Kidney (tissue), 14 donors: ENCODE results near the gene PCDH9. TPM values are rescaled to one million over a fixed set of nuclear protein-coding genes. Genes with fewer than 3 reads are reported as not detected.

Experiments
- DNase-seq, 5 donors: peaks; one replicate each; pipeline ENCODE4 v3.0.0-alpha.2; 2013 to 2020
- FAIRE-seq: peaks from 2 replicates; lab custom pipeline; 2012; peaks lifted over from hg19 to GRCh38; lab: Jason Lieb, UNC
- H3K27ac ChIP-seq, 2 donors: one replicate each; pipeline ENCODE4 v1.7.0; 2013; ENCODE audit warnings: low read depth in 2 of 2, low read length in 2 of 2, inconsistent platforms in 1 of 2
- H3K27me3 ChIP-seq: one replicate; pipeline ENCODE4 v1.7.1; 2013; ENCODE audit warnings: low read length, inconsistent platforms; ENCODE audit not compliant: control insufficient read depth, insufficient read depth
- H3K36me3 ChIP-seq, 3 donors: one replicate each; pipeline versions ENCODE4 v1.7.0 to v1.7.1; 2013; ENCODE audit warnings: low read length in 3 of 3, control low read depth in 1 of 3, inconsistent platforms in 1 of 3; ENCODE audit not compliant: insufficient read depth in 3 of 3, control insufficient read depth in 2 of 3
- H3K4me1 ChIP-seq, 3 donors: one replicate each; pipeline versions ENCODE4 v1.7.0 to v1.7.1; 2013; ENCODE audit warnings: low read length in 3 of 3, inconsistent platforms in 1 of 3, low read depth in 1 of 3; ENCODE audit not compliant: control insufficient read depth in 2 of 3, insufficient read depth in 2 of 3
- H3K4me3 ChIP-seq, 3 donors: one replicate each; pipeline versions ENCODE4 v1.7.0 to v1.8.1; 2013; ENCODE audit warnings: low read length in 3 of 3, control low read depth in 1 of 3, inconsistent platforms in 1 of 3
- H3K9ac ChIP-seq, 3 donors: one replicate each; pipeline versions ENCODE4 v1.7.0 to v1.7.1; 2013; ENCODE audit warnings: low read length in 3 of 3, control low read depth in 1 of 3, inconsistent platforms in 1 of 3
- H3K9me3 ChIP-seq, 3 donors: one replicate each; pipeline versions ENCODE4 v1.7.0 to v1.7.1; 2013; ENCODE audit warnings: low read length in 3 of 3, control low read depth in 1 of 3, inconsistent platforms in 1 of 3; ENCODE audit not compliant: control insufficient read depth in 2 of 3, insufficient read depth in 1 of 3
- CTCF ChIP-seq: IDR thresholded peaks from 3 replicates; pipeline ENCODE4 v1.5.1; 2012; ENCODE audit warnings: mild to moderate bottlenecking, moderate library complexity, borderline replicate concordance; ENCODE audit not compliant: insufficient read depth; ENCODE audit errors: extremely low read depth
- intact Hi-C: fragments of 100-400 bp; cut with DNase I; formaldehyde crosslinking; loops from one replicate; pipeline ENCODE4 v1.11.1; 2022
- polyA plus RNA-seq: library from polyadenylated mRNA; stranded (reverse); fragments of 350-450 nt; fragmentation: Illumina TruSeq; extraction: RNeasy Lipid Tissue Mini Kit (QIAGEN cat#74804); gene quantifications from one replicate; pipeline ENCODE4 v1.2.3, GENCODE V29; 2014; ENCODE audit warnings: low read depth, low replicate concordance; ENCODE audit not compliant: insufficient read depth
- total RNA-seq: library from RNA; stranded (reverse); fragmentation: NEBNext Ultra II Directional; extraction: Animal tissue kit (Norgen Biotek cat#: 25700); gene quantifications from one replicate; pipeline ENCODE4 v1.2.1, GENCODE V29; 2021
- donor health status: control.
- donor health status: control.
- donor health status: control.
- donor health status: control.
- donor health status: control.
- donor health status: DM: yes; HTN: yes; CAD: no.
- donor health status: Normal renal cell carcinoma (clear cell type).

The PCDH9 gene
- total and polyA plus RNA-seq, 2 donors from 2014 or later, result 1.6 to 9.5 TPM

DNA sequence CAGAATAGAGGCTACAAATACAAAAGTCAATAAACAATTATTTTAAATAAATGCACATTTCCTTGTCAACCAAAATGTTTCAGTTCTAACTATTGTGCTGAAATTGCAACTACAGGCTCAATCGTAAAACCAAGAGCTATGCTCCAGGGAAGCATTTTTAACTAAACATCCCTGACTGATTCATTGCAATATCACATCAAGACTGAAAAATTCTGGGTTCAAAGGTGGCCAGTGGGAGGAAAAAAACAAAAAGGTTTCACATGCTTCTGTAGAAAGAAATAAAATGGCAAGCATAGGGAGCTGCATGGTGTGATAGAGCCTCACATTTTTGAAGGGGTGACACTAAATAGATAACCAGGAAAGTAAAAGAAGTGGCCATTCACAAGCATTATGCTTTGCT, 862.8 kb downstream of the PCDH9 start:
- FAIRE-seq, result no peak
- H3K4me3 ChIP-seq, result no peak overlapping the region
- no peak overlapping the region for H3K27ac ChIP-seq
- no peak for TF ChIP-seq CTCF
- H3K27me3 ChIP-seq, result no peaks in the 10 kb centered on the region
- no peaks in the 10 kb centered on the region for H3K36me3 ChIP-seq
- H3K4me1 ChIP-seq, result no peaks in the 10 kb centered on the region
- peak in 1 of 5 donors; percentile 35 for DNase-seq
- H3K9ac ChIP-seq, result no peak overlapping the region
- intact Hi-C loops, result no loop called here
- H3K9me3 ChIP-seq, result no peaks in the 10 kb centered on the region

DNA sequence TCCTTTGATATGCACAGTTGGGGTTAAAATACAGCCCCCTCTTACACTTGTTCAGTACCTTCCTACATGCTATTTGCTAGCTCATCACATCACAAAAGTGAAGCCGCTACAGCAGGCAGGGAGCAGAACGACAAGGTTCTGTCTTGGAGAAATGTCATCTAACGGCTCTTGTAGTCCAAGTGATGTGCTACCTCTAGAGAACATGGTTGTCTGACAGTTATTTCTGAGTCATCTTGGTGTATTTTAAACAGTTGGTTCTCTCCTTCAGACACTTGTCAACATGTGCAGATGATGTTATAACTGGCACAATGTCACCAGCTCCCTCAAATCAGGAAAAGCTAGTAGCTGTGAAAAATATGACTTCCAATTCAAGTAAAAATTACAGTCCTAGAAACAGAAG, 865.0 kb downstream of the PCDH9 start:
- FAIRE-seq (no peak), DNase-seq (no peak)
- intact Hi-C loops, result no loop called here
- Histone ChIP-seq H3K4me3 (no peak overlapping the region), H3K9me3 (no peaks in the 10 kb centered on the region), H3K27me3 (no peaks in the 10 kb centered on the region), H3K36me3 (no peaks in the 10 kb centered on the region), H3K9ac (no peak overlapping the region), H3K4me1 (no peaks in the 10 kb centered on the region), H3K27ac (no peak overlapping the region)
- no peak for TF ChIP-seq CTCF

GRCh38 chr13:66364346-66364745, 865.8 kb downstream of the PCDH9 start:
- FAIRE-seq (no peak), DNase-seq (no peak)
- no peak overlapping the region for H3K9ac ChIP-seq
- intact Hi-C loops, result no loop called here
- H3K4me1 ChIP-seq, result no peaks in the 10 kb centered on the region
- TF ChIP-seq CTCF, result no peak
- no peaks in the 10 kb centered on the region for H3K36me3 ChIP-seq
- no peaks in the 10 kb centered on the region for H3K9me3 ChIP-seq
- no peak overlapping the region for H3K4me3 ChIP-seq
- no peaks in the 10 kb centered on the region for H3K27me3 ChIP-seq
- no peak overlapping the region for H3K27ac ChIP-seq

DNA sequence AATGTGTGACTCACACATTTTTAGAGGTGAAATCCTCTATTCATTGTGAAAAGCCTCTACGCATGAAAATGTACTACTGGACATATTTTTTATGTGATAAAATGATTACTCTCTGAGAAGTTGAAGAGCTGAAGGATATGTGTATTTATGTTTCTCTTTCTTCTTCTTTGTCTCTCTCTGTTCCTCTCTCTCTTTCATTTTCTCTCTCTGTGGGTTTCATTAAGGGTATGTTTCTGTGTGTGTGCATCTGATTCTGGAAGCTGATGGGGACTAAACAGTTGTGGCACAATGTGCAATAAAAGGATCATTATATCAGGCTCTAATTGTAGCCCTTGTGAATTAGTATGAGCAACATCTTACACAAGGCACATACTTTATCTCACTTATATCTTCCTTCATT, 867.7 kb downstream of the PCDH9 start:
- H3K27me3 ChIP-seq, result no peaks in the 10 kb centered on the region

More for the DNA sequence above, 867.7 kb downstream of the PCDH9 start:
- Histone ChIP-seq H3K4me3 (no peak overlapping the region), H3K9me3 (no peaks in the 10 kb centered on the region), H3K36me3 (no peaks in the 10 kb centered on the region), H3K4me1 (no peaks in the 10 kb centered on the region), H3K9ac (no peak overlapping the region), H3K27ac (no peak overlapping the region)
- FAIRE-seq (no peak), DNase-seq (no peak)
- TF ChIP-seq CTCF, result no peak
- intact Hi-C loops, result no loop called here
